GM19463 (cell line): Measurements from ENCODE around the gene XRCC1.

Experiments
- ATAC-seq: cut with Tn5 transposase; IDR thresholded peaks from one replicate; pipeline ENCODE4 v1.9.1; 2021; ENCODE audit warnings: mild to moderate bottlenecking, moderate library complexity; ENCODE audit not compliant: unreplicated experiment

The XRCC1 gene

GRCh38 chr19:43495082-43495481, 80.2 kb downstream of the XRCC1 start:
- ATAC-seq: no peak
